GM21619 (cell line): Measurements from ENCODE around the gene CYP4F12.

Source experiments
- ATAC-seq: cut with Tn5 transposase; IDR thresholded peaks from one replicate; pipeline ENCODE4 v1.9.1; 2021; ENCODE audit not compliant: unreplicated experiment

CYP4F12 gene

GRCh38 chr19:15702534-15702930 is 29.6 kb downstream of the CYP4F12 start:
- no peak for ATAC-seq

GRCh38 chr19:15714638-15715037 is 41.8 kb downstream of the CYP4F12 start:
- no peak for ATAC-seq

GRCh38 chr19:15715642-15716041 is 42.8 kb downstream of the CYP4F12 start:
- ATAC-seq = no peak

- ATAC-seq = no peak
Observed at GRCh38 chr19:15717809-15718208, 44.9 kb downstream of the CYP4F12 start.

- ATAC-seq = no peak
Observed at GRCh38 chr19:15721268-15721667, 48.4 kb downstream of the CYP4F12 start.

GRCh38 chr19:15722956-15723355 is 50.1 kb downstream of the CYP4F12 start:
- ATAC-seq = no peak

- ATAC-seq = no peak
Observed at GRCh38 chr19:15727724-15728123, 54.8 kb downstream of the CYP4F12 start, which contains the start of gene OR10H2. TSS of gene OR10H2 (plus strand) at chr19:15728024. CDS start at chr19:15728044, 20 bp downstream.

GRCh38 chr19:15730538-15730937 is 57.7 kb downstream of the CYP4F12 start:
- no peak for ATAC-seq

GRCh38 chr19:15732388-15732787 is 59.5 kb downstream of the CYP4F12 start:
- ATAC-seq = no peak

- no peak for ATAC-seq
Observed at GRCh38 chr19:15733895-15734294, 61.0 kb downstream of the CYP4F12 start.

- no peak for ATAC-seq
Observed at GRCh38 chr19:15737722-15738121, 64.8 kb downstream of the CYP4F12 start, which contains the start of gene OR10H3. TSS of gene OR10H3 (plus strand) at chr19:15737985. CDS start at chr19:15741393, 3,408 bp downstream.

GRCh38 chr19:15740785-15741184 is 67.9 kb downstream of the CYP4F12 start:
- no peak for ATAC-seq
